H9 (cell line): Measurements from ENCODE around the gene RPS28. TPM values are rescaled to one million over a fixed set of nuclear protein-coding genes. Genes with fewer than 3 reads are reported as not detected.

ENCODE experiments used
- DNase-seq: peaks from one replicate; pipeline ENCODE4 v3.0.0-alpha.2; 2017
- H2AFZ ChIP-seq: one replicate; pipeline ENCODE4 v1.6.1; 2013; ENCODE audit warnings: mild to moderate bottlenecking, low read length, control low read depth, moderate library complexity
- H2AK5ac ChIP-seq: 2 replicates; pipeline ENCODE4 v1.6.1; 2013; ENCODE audit warnings: low read length, control low read depth, mixed read lengths; ENCODE audit not compliant: insufficient read length
- H2BK120ac ChIP-seq: one replicate; pipeline ENCODE4 v1.6.1; 2013; ENCODE audit warnings: low read depth, mild to moderate bottlenecking, low read length, control low read depth, inconsistent platforms; ENCODE audit not compliant: poor library complexity, severe bottlenecking
- H2BK12ac ChIP-seq: 2 replicates; pipeline ENCODE4 v1.6.1; 2013; ENCODE audit warnings: low read length, control low read depth, mixed read lengths, low read depth; ENCODE audit not compliant: insufficient read length
- H2BK15ac ChIP-seq: 2 replicates; pipeline ENCODE4 v1.6.1; 2013; ENCODE audit warnings: low read depth, low read length, control low read depth
- H2BK20ac ChIP-seq: one replicate; pipeline ENCODE4 v1.6.1; 2013; ENCODE audit warnings: low read depth, mild to moderate bottlenecking, low read length, control low read depth, inconsistent platforms; ENCODE audit not compliant: poor library complexity, severe bottlenecking
- H2BK5ac ChIP-seq: 2 replicates; pipeline ENCODE4 v1.6.1; 2013; ENCODE audit warnings: low read length, control low read depth, mixed read lengths; ENCODE audit not compliant: insufficient read length
- H3K14ac ChIP-seq: 2 replicates; pipeline ENCODE4 v1.6.1; 2013; ENCODE audit warnings: low read length, control low read depth; ENCODE audit not compliant: insufficient read depth
- H3K18ac ChIP-seq: 2 replicates; pipeline ENCODE4 v1.6.1; 2013; ENCODE audit warnings: low read depth, mild to moderate bottlenecking, mixed read lengths, low read length, control low read depth; ENCODE audit not compliant: insufficient read length
- H3K23ac ChIP-seq: 2 replicates; pipeline ENCODE4 v1.6.1; 2013; ENCODE audit warnings: low read length, control low read depth, mixed read lengths, low read depth; ENCODE audit not compliant: insufficient read length
- H3K23me2 ChIP-seq: 2 replicates; pipeline ENCODE4 v1.6.1; 2013; ENCODE audit warnings: low read depth, mild to moderate bottlenecking, mixed read lengths, low read length, control low read depth; ENCODE audit not compliant: insufficient read length, poor library complexity, severe bottlenecking
- H3K27ac ChIP-seq: 2 replicates; pipeline ENCODE4 v1.5.1; 2013; ENCODE audit warnings: low read length, control low read depth, mixed read lengths, low read depth; ENCODE audit not compliant: insufficient read length
- H3K27me3 ChIP-seq: 2 replicates; pipeline ENCODE4 v1.6.1; 2013; ENCODE audit warnings: low read length, control low read depth, inconsistent platforms; ENCODE audit not compliant: insufficient read depth
- H3K4ac ChIP-seq: 2 replicates; pipeline ENCODE4 v1.6.1; 2013; ENCODE audit warnings: low read depth, mild to moderate bottlenecking, control low read depth, inconsistent platforms, low read length, moderate library complexity
- H3K4me1 ChIP-seq: 2 replicates; pipeline ENCODE4 v1.6.1; 2013; ENCODE audit warnings: low read length, control low read depth, inconsistent platforms; ENCODE audit not compliant: insufficient read depth
- H3K4me2 ChIP-seq: 2 replicates; pipeline ENCODE4 v1.6.1; 2013; ENCODE audit warnings: low read length, control low read depth, mixed read lengths; ENCODE audit not compliant: insufficient read length, insufficient read depth
- H3K56ac ChIP-seq: 2 replicates; pipeline ENCODE4 v1.6.1; 2013; ENCODE audit warnings: low read depth, mild to moderate bottlenecking, mixed read lengths, low read length, control low read depth; ENCODE audit not compliant: insufficient read length
- H3K79me1 ChIP-seq: 2 replicates; pipeline ENCODE4 v1.6.1; 2013; ENCODE audit warnings: low read depth, mild to moderate bottlenecking, moderate library complexity, low read length, control low read depth, inconsistent platforms; ENCODE audit not compliant: insufficient read depth, poor library complexity, severe bottlenecking
- H3K79me2 ChIP-seq: 2 replicates; pipeline ENCODE4 v1.6.1; 2013; ENCODE audit warnings: low read length, control low read depth, inconsistent platforms; ENCODE audit not compliant: insufficient read depth
- H3K9ac ChIP-seq: 2 replicates; pipeline ENCODE4 v1.6.1; 2013; ENCODE audit warnings: low read length, control low read depth, mixed read lengths; ENCODE audit not compliant: insufficient read length; ENCODE audit errors: extremely low read depth
- H3K9me3 ChIP-seq: one replicate; pipeline ENCODE4 v1.6.1; 2013; ENCODE audit warnings: low read depth, low read length, inconsistent platforms; ENCODE audit not compliant: control insufficient read depth
- H3T11ph ChIP-seq: one replicate; pipeline ENCODE4 v1.6.1; 2013; ENCODE audit warnings: mild to moderate bottlenecking, low read length, control low read depth, inconsistent platforms
- H4K20me1 ChIP-seq: one replicate; pipeline ENCODE4 v1.6.1; 2013; ENCODE audit not compliant: control insufficient read depth, insufficient read length, insufficient read depth
- H4K5ac ChIP-seq: 2 replicates; pipeline ENCODE4 v1.6.1; 2013; ENCODE audit warnings: low read depth, mild to moderate bottlenecking, mixed read lengths, low read length, control low read depth; ENCODE audit not compliant: insufficient read length
- H4K8ac ChIP-seq: replicated peaks from 2 replicates; pipeline ENCODE4 v1.6.1; 2013; ENCODE audit warnings: low read length, control low read depth, mixed read lengths, low read depth; ENCODE audit not compliant: insufficient read length
- H4K91ac ChIP-seq: 2 replicates; pipeline ENCODE4 v1.6.1; 2013; ENCODE audit warnings: low read depth, mild to moderate bottlenecking, moderate library complexity, mixed read lengths, low read length, control low read depth; ENCODE audit not compliant: insufficient read length
- H3K27ac Mint-ChIP-seq, 3 experiments: 2 replicates in 2 of 3; 3 replicates in 1 of 3; pipeline ENCODE4 v1.8.0; 2020 to 2021; ENCODE audit warnings: mixed read lengths in 3 of 3, mild to moderate bottlenecking in 1 of 3, moderate library complexity in 1 of 3
- H3K27me3 Mint-ChIP-seq: 2 replicates; pipeline ENCODE4 v1.8.0; 2021; ENCODE audit warnings: low read depth, mild to moderate bottlenecking, moderate library complexity, mixed read lengths
- H3K36me3 Mint-ChIP-seq, 3 experiments: 2 replicates in 2 of 3; 3 replicates in 1 of 3; pipeline ENCODE4 v1.8.0; 2020 to 2021; ENCODE audit warnings: low read depth in 3 of 3, mixed read lengths in 3 of 3; ENCODE audit not compliant: insufficient read depth in 1 of 3
- H3K4me1 Mint-ChIP-seq, 2 experiments: 2 replicates each; pipeline ENCODE4 v1.8.0; 2020; ENCODE audit warnings: mixed read lengths in 2 of 2
- H3K4me3 Mint-ChIP-seq, 2 experiments: 2 replicates in 1 of 2; 3 replicates in 1 of 2; pipeline ENCODE4 v1.8.0; 2020 to 2021; ENCODE audit warnings: mild to moderate bottlenecking in 2 of 2, mixed read lengths in 2 of 2, moderate library complexity in 1 of 2
- H3K9me3 Mint-ChIP-seq, 2 experiments: 2 replicates in 1 of 2; 3 replicates in 1 of 2; pipeline ENCODE4 v1.8.0; 2020; ENCODE audit warnings: mild to moderate bottlenecking in 2 of 2, mixed read lengths in 2 of 2, moderate library complexity in 1 of 2
- CTCF ChIP-seq: fragments of 200-600 bp; sonication (generic); conservative IDR thresholded peaks from 3 replicates; pipeline ENCODE4 v1.8.0; 2021; ENCODE audit warnings: antibody characterized with exemption, mild to moderate bottlenecking
- WGBS: extraction: QIAGEN DNeasy Blood & Tissue Kit; methylation state at CpG from one replicate; pipeline ENCODE4 v1.1.7; 2013; ENCODE audit warnings: missing lambda C conversion rate, low lambda C conversion rate, mixed read lengths; ENCODE audit not compliant: insufficient read length; ENCODE audit errors: extremely low coverage; 5-methylcytosine and 5-hydroxymethylcytosine counted together
- total RNA-seq: library from RNA; stranded (reverse); gene quantifications from 2 replicates; pipeline ENCODE4 v1.2.1, GENCODE V29; 2021

The RPS28 gene
- total RNA-seq, 1 experiment from 2014 or later: 1,885 TPM

- Histone ChIP-seq H2BK5ac (no peak overlapping the region), H2AFZ (no peak overlapping the region), H2BK20ac (no peak overlapping the region), H4K5ac (no peak overlapping the region), H3K27me3 (no peaks in the 10 kb centered on the region), H3K9ac (peak overlapping the region; percentile 85), H2BK120ac (no peak overlapping the region), H3K4ac (no peak overlapping the region), H4K91ac (no peak overlapping the region), H3K23ac (no peak overlapping the region), H4K8ac (no peak overlapping the region), H3K27ac (no peak overlapping the region), H3K23me2 (peaks cover 6% of the 10 kb centered on the region), H3K56ac (no peak overlapping the region), H4K20me1 (no peaks in the 10 kb centered on the region), H2BK12ac (no peak overlapping the region), H3K18ac (no peak overlapping the region), H3K79me1 (no peaks in the 10 kb centered on the region), H3T11ph (no peak overlapping the region), H2AK5ac (no peak overlapping the region), H3K9me3 (no peaks in the 10 kb centered on the region), H3K79me2 (peaks cover 5% of the 10 kb centered on the region; the same call in 1 of the 2 replicates), H3K4me2 (peak overlapping the region; percentile 39), H2BK15ac (no peak overlapping the region), H3K4me1 (no peaks in the 10 kb centered on the region), H3K14ac (no peak overlapping the region; the same call in 1 of the 2 replicates)
- DNase-seq: no peak
- no peak for TF ChIP-seq CTCF
- Mint-ChIP-seq H3K27me3 (peaks cover 4% of the 10 kb centered on the region), H3K36me3 (peaks cover 14 to 31% (median 22%) of the 10 kb centered on the region in 3 experiments), H3K4me1 (peaks cover 12 to 25% of the 10 kb centered on the region in 2 experiments), H3K9me3 (peaks cover 0 to 3% of the 10 kb centered on the region in 2 experiments; a peak in 2 of 5 replicates), H3K4me3 (peak overlapping the region; percentile 96 to 98), H3K27ac (peak overlapping the region in 2 of 3 experiments; percentile 12 to 97; a peak in 3 of 7 replicates)
- WGBS: no CpG with 5 or more reads among the region's 7 CpGs
These were observed 1.3 kb downstream of the RPS28 start for GRCh38 chr19:8322638-8322997.
